Breast epithelium (tissue), 3 donors: ENCODE measurements around the gene TAX1BP3.

ENCODE experiments used
- CTCF ChIP-seq, 3 donors: fragments of 450-650 bp; IDR thresholded peaks; one replicate each; pipeline ENCODE4 v1.5.1; 2016 to 2017; ENCODE audit warnings: antibody characterized with exemption in 3 of 3, mild to moderate bottlenecking in 3 of 3, moderate library complexity in 3 of 3
- POLR2A ChIP-seq: fragments of 450-650 bp; IDR thresholded peaks from one replicate; pipeline ENCODE4 v1.6.1; 2016; ENCODE audit warnings: antibody characterized with exemption, mild to moderate bottlenecking, moderate library complexity
- POLR2AphosphoS5 ChIP-seq, 3 donors: sonication (generic); formaldehyde crosslinking; IDR thresholded peaks; one replicate each; pipeline ENCODE4 v1.6.1; 2017; ENCODE audit warnings: antibody characterized with exemption in 3 of 3

DNA sequence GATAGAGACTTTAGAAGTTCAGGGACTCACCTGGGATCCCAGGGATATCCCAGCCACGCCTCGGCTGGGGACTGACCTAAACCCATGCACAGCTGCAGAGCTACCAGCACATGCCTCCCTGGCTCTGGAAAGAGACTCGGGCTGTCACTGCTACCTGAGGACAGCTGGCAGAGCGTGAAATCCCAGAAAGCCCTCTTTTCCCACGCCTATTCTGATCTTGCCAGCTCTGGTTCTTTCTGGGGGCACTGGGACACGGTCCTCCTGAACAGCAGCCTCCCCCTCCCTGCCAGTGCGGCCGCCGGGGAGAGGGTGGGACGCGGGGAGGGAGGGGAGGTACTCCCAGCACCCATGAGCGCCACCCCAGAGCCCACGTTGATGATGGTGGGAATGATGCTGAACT lies 16.8 kb upstream of the TAX1BP3 start:
- no peak for TF ChIP-seq CTCF (IDR thresholded peaks at IDR 0.05)
- TF ChIP-seq POLR2A, result no peak
- no peak for TF ChIP-seq POLR2AphosphoS5 (IDR thresholded peaks at IDR 0.05)
